Measurements from ENCODE around the gene GOLGA6C. TPM values are rescaled to one million over a fixed set of nuclear protein-coding genes. Genes with fewer than 3 reads are reported as not detected.
"Not testable (repeated sequence)": the region's sequence is repeated elsewhere in the genome, so short reads cannot be mapped to it uniquely, and the experiment has no call there.

The GOLGA6C gene
- total RNA-seq, 1 donor from 2014 or later = not detected

- DNase-seq (ENCODE audit: missing footprints) (peak; percentile 37), ATAC-seq (no peak)
- intact Hi-C loops (cut with DNase I) = no loop called here
These were observed 32.0 kb upstream of the GOLGA6C start for GRCh38 chr15:75225951-75226732.

GRCh38 chr15:75227112-75227511 is 31.0 kb upstream of the GOLGA6C start:
- DNase-seq (ENCODE audit: missing footprints) (peak; percentile 5), ATAC-seq (peak; percentile 61)
- intact Hi-C loops (cut with DNase I) = not testable (repeated sequence)

GRCh38 chr15:75227663-75228280 is 30.4 kb upstream of the GOLGA6C start:
- intact Hi-C loops (cut with DNase I) = no loop called here
- DNase-seq (ENCODE audit: missing footprints) = peak; percentile 11
- no peak for ATAC-seq

GRCh38 chr15:75228787-75229186 is 29.3 kb upstream of the GOLGA6C start:
- no peak for ATAC-seq
- DNase-seq (ENCODE audit: missing footprints) = peak; percentile 17
- intact Hi-C loops (cut with DNase I) = no loop called here

- ATAC-seq = no peak
- intact Hi-C loops (cut with DNase I) = no loop called here
- peak; percentile 40 for DNase-seq (ENCODE audit: missing footprints)
These were observed 28.7 kb upstream of the GOLGA6C start for GRCh38 chr15:75229191-75230015.

DNA sequence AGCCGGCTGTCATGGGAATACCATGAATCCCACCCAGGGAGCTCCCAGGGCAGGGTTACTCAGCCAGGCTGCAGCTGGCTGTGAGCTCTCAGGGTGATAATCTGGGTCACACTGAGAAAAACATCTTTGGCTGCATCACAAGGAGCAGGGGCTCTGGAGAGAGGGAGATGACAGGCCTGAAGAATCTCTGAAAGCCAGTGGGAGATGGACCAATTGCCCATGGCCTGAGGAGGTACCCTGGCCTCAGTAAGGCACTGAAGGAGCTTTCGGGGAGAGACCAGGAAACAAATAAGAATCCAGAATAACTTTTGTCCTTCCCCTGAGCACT is 28.2 kb upstream of the GOLGA6C start:
- ATAC-seq (no peak), DNase-seq (ENCODE audit: missing footprints) (no peak)
- intact Hi-C loops (cut with DNase I) = no loop called here

GRCh38 chr15:75230551-75231371 is 27.4 kb upstream of the GOLGA6C start:
- intact Hi-C loops (cut with DNase I) = no loop called here
- ATAC-seq (no peak), DNase-seq (ENCODE audit: missing footprints) (peak; percentile 31)

- ATAC-seq (no peak), DNase-seq (ENCODE audit: missing footprints) (peak; percentile 21)
- intact Hi-C loops (cut with DNase I) = no loop called here
These were observed 26.3 kb upstream of the GOLGA6C start for GRCh38 chr15:75231836-75232235.

- ATAC-seq (no peak), DNase-seq (ENCODE audit: missing footprints) (peak; percentile 54)
- intact Hi-C loops (cut with DNase I) = no loop called here
These were observed 25.8 kb upstream of the GOLGA6C start for GRCh38 chr15:75232252-75232813.

DNA sequence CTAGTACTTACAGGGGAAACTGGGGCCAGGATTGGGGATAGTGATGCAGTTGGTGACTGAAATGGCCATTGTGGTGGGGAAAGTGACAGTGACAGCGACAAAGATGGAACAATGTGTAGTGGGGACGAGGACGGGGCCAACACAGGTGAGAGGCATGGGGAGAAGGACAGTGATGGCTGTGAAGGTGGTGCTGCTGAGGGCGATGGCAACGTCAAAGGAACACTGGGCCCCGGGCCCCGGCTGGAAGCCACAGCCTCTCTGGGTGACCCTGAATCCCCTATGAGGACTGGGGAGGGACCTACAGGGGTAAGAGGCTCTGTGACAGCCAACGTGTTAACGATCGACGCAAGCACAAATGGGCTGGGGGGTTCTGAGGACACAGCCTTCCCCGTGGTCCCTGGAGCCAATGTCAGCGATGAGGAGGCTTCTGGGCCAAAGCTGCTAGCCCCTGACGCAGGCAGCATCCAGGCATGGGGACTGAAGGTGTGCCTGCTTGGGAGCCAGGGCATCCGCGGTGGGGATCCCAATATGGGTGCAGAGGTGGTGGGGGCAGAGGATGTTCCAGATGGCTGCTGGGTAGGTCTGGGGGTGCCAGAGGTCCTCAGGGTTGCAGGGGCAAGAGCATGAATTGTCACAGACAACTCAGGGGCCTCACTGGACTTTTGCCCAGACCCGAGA is 25.2 kb upstream of the GOLGA6C start:
- ATAC-seq = no peak
- intact Hi-C loops (cut with DNase I) = no loop called here
- DNase-seq (ENCODE audit: missing footprints) = peak; percentile 52

DNA sequence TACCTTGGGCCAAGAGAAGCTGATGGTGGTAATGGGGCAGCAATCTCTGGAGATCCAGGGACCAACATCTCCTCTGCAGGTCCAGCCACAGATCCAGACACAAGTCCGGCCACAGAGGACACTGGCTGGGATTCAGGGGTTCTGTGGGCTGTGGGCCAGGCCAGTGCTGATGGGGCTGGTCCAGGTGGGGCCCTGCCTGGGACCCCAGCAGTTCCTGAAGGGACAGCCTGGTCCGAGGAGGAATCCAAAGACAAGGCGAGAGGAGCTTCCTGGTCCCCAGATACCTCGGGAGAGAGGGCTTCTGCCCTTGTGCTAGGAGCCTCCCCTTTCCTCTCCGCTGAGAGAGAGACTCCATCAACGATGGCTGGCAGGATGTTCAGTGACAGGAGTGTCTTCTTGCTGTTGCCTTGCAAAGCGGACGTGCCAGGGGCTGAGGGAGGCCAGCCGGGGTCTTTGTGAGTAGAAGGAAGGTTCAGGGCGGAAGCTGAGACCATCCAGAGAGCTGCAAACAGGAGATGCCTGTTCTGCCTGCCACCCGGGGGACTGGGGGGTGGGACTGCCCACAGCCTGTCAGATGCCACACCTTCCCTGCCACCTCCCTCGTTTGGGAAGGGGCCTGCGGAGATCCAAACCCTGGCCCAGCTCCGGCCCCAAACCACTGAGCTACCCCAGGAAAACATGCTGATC is 24.5 kb upstream of the GOLGA6C start:
- DNase-seq (ENCODE audit: missing footprints) (peak; percentile 43), ATAC-seq (no peak)
- intact Hi-C loops (cut with DNase I) = no loop called here

GRCh38 chr15:75234191-75234810 is 23.8 kb upstream of the GOLGA6C start:
- DNase-seq (ENCODE audit: missing footprints) = peak; percentile 54
- intact Hi-C loops (cut with DNase I) = no loop called here
- no peak for ATAC-seq

DNA sequence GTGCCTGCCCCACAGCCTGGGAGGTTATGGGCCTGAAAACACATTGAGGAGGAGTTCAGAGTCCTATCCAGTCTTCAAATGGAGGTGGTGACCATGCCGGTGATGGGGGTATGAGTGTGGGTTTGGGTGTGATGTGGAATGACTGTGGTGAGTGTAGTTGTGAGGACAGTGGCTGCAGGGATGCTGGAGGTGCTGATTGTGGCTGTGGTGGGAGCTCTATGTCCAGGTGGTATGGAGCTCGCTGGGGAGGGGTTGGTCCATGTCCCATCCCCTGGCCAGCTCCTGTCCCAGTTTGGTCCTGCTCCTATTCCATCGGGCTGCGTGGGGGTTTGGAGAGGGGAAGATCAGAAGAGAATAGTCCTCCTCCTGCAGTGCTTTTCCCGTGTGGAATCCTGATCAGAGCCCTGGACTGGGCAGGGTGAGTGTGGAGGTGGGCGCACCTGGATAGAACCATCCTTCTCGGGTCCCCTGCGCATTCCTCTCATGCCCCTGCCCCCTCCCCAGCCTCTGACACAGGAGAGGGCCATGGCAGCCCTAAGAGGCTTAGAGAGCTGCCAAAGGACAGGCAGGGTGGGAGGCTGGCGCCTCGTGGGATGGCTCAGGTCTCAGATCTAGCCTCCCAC is 23.0 kb upstream of the GOLGA6C start:
- DNase-seq (ENCODE audit: missing footprints) (peak; percentile 25), ATAC-seq (no peak)

GRCh38 chr15:75235760-75236729 is 22.1 kb upstream of the GOLGA6C start:
- DNase-seq (ENCODE audit: missing footprints) (peak; percentile 71), ATAC-seq (peak; percentile 89)
- intact Hi-C loops (cut with DNase I) = no loop called here

More for the DNA sequence above, 23.0 kb upstream of the GOLGA6C start:
- intact Hi-C loops (cut with DNase I) = no loop called here

DNA sequence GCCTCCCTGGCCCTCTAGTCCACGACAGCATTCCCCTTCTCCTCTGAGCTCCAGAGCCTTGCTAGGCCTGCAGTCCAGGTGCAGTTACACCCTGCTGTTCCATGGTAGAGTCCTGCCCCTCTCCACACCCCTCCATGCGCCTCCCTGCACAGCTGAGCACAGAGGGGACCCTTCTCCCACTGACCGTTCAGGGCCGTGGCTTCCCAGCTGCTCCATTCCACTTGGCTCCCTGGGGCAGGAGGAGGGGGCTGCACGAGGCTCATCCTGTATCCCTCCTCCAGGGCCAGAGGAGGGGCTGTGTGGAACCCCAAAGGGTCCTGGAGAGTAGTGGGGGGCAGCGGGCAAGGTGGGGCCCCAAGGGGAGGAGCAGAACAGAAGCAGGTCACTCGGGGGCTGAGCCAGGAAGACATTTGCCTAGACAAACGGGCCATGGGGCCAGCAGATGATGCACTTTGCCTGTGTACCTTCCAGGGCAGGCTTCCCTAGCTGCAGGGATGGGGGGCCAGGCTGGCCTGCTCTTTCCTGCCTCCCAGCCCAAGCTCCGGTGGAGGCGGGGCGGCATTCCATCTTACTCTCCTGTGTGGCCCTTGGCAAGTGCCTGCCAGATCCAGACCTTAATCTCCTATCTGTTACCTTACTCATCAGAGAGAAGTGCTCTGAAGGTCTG is 20.7 kb upstream of the GOLGA6C start:
- peak; percentile 42 for DNase-seq (ENCODE audit: missing footprints)
- no peak for ATAC-seq
- intact Hi-C loops (cut with DNase I) = no loop called here

Data from Right ventricle myocardium inferior (tissue), 1 donor.